OCI-LY7 (cell line): ENCODE measurements around the gene MAPK8IP3.

ENCODE experiments used
- CTCF ChIP-seq: fragments of 200-600 bp; sonication (generic); conservative IDR thresholded peaks from 2 replicates; pipeline ENCODE4 v1.5.1; 2014; ENCODE audit warnings: mild to moderate bottlenecking, antibody characterized with exemption, low read length, moderate library complexity, mixed read lengths
- EZH2phosphoT487 ChIP-seq: fragments of 200-600 bp; sonication (generic); IDR thresholded peaks from 2 replicates; pipeline ENCODE4 v1.6.1; 2018; ENCODE audit warnings: low read depth, borderline replicate concordance, mild to moderate bottlenecking, mixed run types, antibody characterized with exemption, low read length, moderate library complexity, mixed read lengths

- TF ChIP-seq CTCF, result no peak
- no peak for TF ChIP-seq EZH2phosphoT487
These were observed 49.0 kb upstream of the MAPK8IP3 start for GRCh38 chr16:1656808-1657617.
